WI38 (cell line): ENCODE measurements around the gene INPP4B.

Experiments used
- H3K4me3 ChIP-seq: 2 replicates; pipeline ENCODE4 v1.5.1; 2011; ENCODE audit warnings: low read depth, mild to moderate bottlenecking, control low read depth, low read length
- TF ChIP-seq, protein P1 (sequence below): IDR thresholded peaks from 2 replicates; pipeline ENCODE4 v1.5.1; 2012; ENCODE audit warnings: low read depth, mild to moderate bottlenecking, control low read depth, low read length

The INPP4B gene

DNA sequence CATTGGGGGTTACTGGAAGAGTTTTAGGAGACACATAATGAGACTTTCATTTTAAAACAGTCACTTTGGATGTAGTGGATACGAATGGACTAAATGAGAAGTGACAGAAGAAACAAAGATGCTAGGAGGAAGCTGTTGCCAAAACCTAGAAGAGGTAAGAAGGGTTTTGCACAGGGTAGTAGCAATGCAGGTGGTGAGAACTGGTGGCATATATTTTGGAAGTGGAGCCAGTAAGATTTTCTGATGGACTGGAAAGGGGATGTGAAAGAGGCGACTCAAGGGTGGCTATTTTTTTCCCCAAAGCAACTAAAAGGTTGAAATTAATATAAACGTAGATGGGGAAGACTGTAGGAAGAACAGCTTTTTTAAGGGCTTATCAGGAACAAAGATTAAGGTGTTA is 747.7 kb downstream of the INPP4B start:
- no peak overlapping the region for H3K4me3 ChIP-seq
- TF ChIP-seq, protein P1, sequence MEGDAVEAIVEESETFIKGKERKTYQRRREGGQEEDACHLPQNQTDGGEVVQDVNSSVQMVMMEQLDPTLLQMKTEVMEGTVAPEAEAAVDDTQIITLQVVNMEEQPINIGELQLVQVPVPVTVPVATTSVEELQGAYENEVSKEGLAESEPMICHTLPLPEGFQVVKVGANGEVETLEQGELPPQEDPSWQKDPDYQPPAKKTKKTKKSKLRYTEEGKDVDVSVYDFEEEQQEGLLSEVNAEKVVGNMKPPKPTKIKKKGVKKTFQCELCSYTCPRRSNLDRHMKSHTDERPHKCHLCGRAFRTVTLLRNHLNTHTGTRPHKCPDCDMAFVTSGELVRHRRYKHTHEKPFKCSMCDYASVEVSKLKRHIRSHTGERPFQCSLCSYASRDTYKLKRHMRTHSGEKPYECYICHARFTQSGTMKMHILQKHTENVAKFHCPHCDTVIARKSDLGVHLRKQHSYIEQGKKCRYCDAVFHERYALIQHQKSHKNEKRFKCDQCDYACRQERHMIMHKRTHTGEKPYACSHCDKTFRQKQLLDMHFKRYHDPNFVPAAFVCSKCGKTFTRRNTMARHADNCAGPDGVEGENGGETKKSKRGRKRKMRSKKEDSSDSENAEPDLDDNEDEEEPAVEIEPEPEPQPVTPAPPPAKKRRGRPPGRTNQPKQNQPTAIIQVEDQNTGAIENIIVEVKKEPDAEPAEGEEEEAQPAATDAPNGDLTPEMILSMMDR = no peak

DNA sequence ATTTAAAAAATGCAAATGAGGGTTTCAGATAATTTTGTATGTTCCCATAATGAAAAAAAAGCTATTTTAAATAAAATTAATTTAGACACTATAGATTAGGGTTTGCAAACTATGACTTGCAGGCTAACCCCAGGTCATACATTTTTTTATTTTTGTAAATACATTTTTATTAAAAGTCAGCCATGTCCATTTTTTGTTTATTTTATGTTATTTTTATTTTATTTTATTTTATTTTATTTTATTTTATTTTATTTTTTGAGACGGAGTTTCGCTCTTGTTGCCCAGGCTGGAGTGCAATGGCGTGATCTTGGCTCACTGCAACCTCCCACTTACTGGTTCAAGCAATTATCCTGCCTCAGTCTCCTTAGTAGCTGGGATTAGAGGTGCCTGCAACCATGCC is 749.1 kb downstream of the INPP4B start:
- TF ChIP-seq, protein P1 = no peak
- no peak overlapping the region for H3K4me3 ChIP-seq

DNA sequence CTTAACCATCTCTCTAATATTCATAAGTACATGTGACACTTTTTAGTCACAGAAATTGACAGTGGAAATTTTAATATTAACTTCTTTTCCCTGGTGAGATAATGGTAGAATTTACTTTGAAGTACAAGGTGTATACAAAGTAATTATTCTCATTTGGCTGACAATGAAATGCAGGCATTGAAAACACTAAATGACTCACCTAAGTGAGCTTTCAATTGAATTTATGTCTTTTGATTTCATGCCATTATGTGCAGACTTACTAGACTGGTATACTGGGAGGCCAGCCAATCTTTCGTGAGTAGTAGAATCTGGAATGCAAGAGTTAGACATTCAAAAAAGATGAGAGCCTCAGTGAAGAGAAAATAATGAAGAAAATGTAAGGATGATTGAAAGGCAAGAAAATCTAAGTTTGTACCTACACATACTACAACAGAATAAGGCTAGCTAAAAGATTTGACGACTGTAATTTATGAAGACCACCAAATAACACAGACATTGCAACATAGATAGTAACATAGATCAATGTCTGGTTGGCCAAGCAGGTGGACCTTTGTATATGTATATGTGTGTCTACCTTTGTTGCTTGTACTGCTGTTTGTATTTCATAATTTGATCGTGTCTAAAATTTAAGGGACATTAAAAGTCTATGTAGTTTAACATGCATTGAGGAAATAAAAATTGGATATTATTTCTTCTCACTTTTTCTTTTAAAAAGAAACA is 750.1 kb downstream of the INPP4B start:
- H3K4me3 ChIP-seq = no peak overlapping the region

DNA sequence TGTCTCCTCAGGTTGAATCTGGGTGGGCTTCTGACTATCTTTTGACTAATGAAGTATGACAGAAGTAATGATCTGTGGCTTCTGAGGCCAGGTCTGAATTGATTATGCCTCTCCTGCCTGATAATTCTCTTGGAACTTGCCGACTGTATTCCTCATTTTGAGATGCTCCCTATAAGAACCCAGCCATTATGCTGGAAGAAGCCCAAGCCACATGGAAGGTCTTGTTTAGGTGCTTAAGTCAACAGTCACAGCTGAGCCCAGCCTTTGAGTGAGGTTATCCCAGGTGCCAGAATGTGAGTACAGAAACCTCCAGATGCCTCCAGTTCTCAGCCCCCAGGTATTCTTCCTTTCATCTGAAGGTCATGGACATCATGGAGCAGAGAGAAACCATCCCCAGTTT is 753.2 kb downstream of the INPP4B start:
- H3K4me3 ChIP-seq = no peak overlapping the region
- TF ChIP-seq, protein P1 = no peak

More for the DNA sequence above, 750.1 kb downstream of the INPP4B start:
- TF ChIP-seq, protein P1 = no peak

DNA sequence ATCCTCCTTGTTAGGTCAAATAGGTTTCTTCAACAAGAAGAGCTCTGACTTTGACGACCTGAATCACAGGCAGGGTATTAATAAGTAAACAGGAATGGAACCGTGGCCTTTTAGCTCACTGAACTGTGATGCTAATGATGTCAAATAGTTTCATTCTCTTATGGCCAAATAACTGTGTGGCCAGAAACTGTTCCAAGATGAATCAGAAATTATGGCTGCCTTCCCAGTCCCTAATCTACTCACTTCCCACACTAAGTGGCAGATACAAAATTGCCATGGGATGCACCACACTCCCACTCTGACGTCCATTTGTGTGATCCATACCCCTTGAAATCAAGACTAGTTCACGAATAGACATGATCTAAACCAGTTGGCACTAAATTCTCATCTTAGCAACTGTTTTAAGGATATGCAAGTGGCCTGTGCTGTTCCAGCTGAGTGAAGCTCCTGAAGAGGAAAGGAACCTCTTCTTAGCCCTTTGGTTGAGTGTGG is 754.4 kb downstream of the INPP4B start:
- H3K4me3 ChIP-seq = no peak overlapping the region
- TF ChIP-seq, protein P1 = no peak

DNA sequence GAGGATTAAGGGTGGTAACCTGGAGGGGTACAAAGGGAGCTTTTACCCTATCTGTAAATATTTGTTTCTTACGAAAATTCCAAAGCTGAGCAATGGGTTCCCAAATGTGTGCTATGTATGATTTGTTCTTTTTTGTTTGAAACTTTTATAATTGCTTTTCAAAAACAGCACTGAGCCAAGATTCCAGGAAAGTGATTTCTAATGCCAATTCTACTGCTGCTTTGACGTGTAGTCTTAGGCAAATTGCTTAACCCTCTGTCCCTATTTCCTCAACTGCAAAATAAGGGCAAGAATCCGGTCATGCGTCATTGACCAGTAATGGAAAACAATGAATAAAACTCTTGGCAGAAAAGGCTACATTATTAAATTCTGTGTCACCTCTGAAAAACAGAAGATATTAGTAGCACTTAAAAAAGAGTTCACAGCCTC is 755.0 kb downstream of the INPP4B start:
- TF ChIP-seq, protein P1 = no peak
- no peak overlapping the region for H3K4me3 ChIP-seq

DNA sequence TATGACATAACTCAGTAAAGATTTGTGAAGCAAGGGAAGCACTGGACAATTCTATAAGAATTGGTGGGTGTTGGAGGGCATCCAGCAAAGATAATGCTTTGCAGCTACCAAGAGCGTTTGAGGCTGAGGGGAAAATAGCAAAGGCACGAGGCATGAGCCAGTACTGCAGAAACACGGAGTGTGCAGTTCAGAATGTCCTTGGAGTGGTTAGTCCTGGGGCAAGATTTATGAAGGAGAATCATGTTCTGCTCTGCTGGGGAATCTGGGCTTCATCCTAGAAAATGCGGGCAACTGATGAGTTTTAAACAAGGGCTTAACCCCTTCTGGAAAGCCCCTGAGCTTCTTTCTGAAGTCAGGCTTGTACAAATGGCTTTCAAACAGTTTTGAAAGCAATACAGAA is 757.2 kb downstream of the INPP4B start:
- TF ChIP-seq, protein P1 = no peak
- H3K4me3 ChIP-seq = no peak overlapping the region
